HepG2 (cell line): ENCODE data around the gene AFTPH. TPM values are rescaled to one million over a fixed set of nuclear protein-coding genes. Genes with fewer than 3 reads are reported as not detected.

Experiments used
- DMAP1 ChIP-seq: IDR thresholded peaks from 2 replicates; pipeline ENCODE4 v1.6.1; 2016
- EZH2 ChIP-seq: conservative IDR thresholded peaks from 2 replicates; pipeline ENCODE4 v1.6.1; 2012; ENCODE audit warnings: mild to moderate bottlenecking, low read depth, low read length, moderate library complexity
- HOXA7 ChIP-seq: sonication (generic); formaldehyde crosslinking; IDR thresholded peaks from 2 replicates; pipeline ENCODE4 v1.8.1; 2022; ENCODE audit warnings: mild to moderate bottlenecking, missing genetic modification reagents, moderate library complexity
- MEF2D ChIP-seq: sonication (generic); formaldehyde crosslinking; IDR thresholded peaks from 2 replicates; pipeline ENCODE4 v1.5.1; 2020; ENCODE audit warnings: mild to moderate bottlenecking, missing genetic modification reagents
- NCOA5 ChIP-seq: sonication (generic); formaldehyde crosslinking; IDR thresholded peaks from 2 replicates; pipeline ENCODE4 v1.4.0; 2020; ENCODE audit warnings: missing genetic modification reagents
- NCOR1 ChIP-seq: fragments of 200-600 bp; sonication (generic); IDR thresholded peaks from 2 replicates; pipeline ENCODE4 v1.7.0; 2017; ENCODE audit warnings: antibody characterized with exemption, low read length, borderline replicate concordance
- NR2F2 ChIP-seq: IDR thresholded peaks from 2 replicates; pipeline ENCODE4 v1.6.1; 2012; ENCODE audit warnings: low read depth, inconsistent platforms, borderline replicate concordance
- RXRA ChIP-seq: sonication (generic); formaldehyde crosslinking; IDR thresholded peaks from 2 replicates; pipeline ENCODE4 v1.5.1; 2020; ENCODE audit warnings: missing genetic modification reagents
- SP140L ChIP-seq: sonication (generic); formaldehyde crosslinking; IDR thresholded peaks from 2 replicates; pipeline ENCODE4 v1.4.0; 2020; ENCODE audit warnings: missing genetic modification reagents, borderline replicate concordance
- ZC3H13 ChIP-seq: sonication (generic); formaldehyde crosslinking; IDR thresholded peaks from 2 replicates; pipeline ENCODE4 v1.8.1; 2023; ENCODE audit warnings: mild to moderate bottlenecking, missing genetic modification reagents, moderate library complexity
- ZNF768 ChIP-seq: sonication (generic); formaldehyde crosslinking; IDR thresholded peaks from 2 replicates; pipeline ENCODE4 v1.4.0; 2020; ENCODE audit warnings: missing genetic modification reagents
- ZSCAN21 ChIP-seq: sonication (generic); formaldehyde crosslinking; IDR thresholded peaks from 2 replicates; pipeline ENCODE4 v1.8.0; 2022; ENCODE audit warnings: mild to moderate bottlenecking, missing genetic modification reagents, moderate library complexity, borderline replicate concordance
- polyA plus RNA-seq, 8 experiments: library from polyadenylated mRNA; depleted of rRNA in 3 of 8; stranded (reverse) in 7 of 8; unstranded in 1 of 8; fragments of >200 nt; fragmentation: Illumina TruSeq in 4 of 8; extraction: Trizol in 4 of 8; gene quantifications; 2 replicates each; pipeline versions ENCODE4 v1.2.1 to v1.2.3, GENCODE V29; 2011 to 2016; ENCODE audit warnings: low read depth in 4 of 8, missing spikeins in 1 of 8, mixed read lengths in 1 of 8; ENCODE audit not compliant: insufficient read depth in 1 of 8
- total RNA-seq, 5 experiments: library from RNA; depleted of rRNA; stranded (reverse); fragments of >200 nt; fragmentation: Illumina TruSeq; extraction: Trizol; gene quantifications; 2 replicates each; pipeline ENCODE4 v1.2.3, GENCODE V29; 2016; ENCODE audit warnings: low read depth in 1 of 5
- TF ChIP-seq, protein P1 (sequence below): sonication (generic); formaldehyde crosslinking; IDR thresholded peaks from 2 replicates; pipeline ENCODE4 v1.4.0; 2020; ENCODE audit warnings: missing genetic modification reagents
- TF ChIP-seq, protein P2 (sequence below), 2 experiments: fragments of 450-650 bp in 1 of 2; sonication (generic) in 1 of 2; formaldehyde crosslinking in 1 of 2; IDR thresholded peaks; 2 replicates each; pipeline versions ENCODE4 v1.6.1 to v1.8.0; 2016 to 2022; ENCODE audit warnings: antibody characterized with exemption in 1 of 2, mild to moderate bottlenecking in 1 of 2, missing genetic modification reagents in 1 of 2

The AFTPH gene
- total and polyA plus RNA-seq, 2 of the 13 experiments (the other 11 are each of a cell fraction or from before 2014, with no cell fraction given) = 27.5 to 36.8 TPM

DNA sequence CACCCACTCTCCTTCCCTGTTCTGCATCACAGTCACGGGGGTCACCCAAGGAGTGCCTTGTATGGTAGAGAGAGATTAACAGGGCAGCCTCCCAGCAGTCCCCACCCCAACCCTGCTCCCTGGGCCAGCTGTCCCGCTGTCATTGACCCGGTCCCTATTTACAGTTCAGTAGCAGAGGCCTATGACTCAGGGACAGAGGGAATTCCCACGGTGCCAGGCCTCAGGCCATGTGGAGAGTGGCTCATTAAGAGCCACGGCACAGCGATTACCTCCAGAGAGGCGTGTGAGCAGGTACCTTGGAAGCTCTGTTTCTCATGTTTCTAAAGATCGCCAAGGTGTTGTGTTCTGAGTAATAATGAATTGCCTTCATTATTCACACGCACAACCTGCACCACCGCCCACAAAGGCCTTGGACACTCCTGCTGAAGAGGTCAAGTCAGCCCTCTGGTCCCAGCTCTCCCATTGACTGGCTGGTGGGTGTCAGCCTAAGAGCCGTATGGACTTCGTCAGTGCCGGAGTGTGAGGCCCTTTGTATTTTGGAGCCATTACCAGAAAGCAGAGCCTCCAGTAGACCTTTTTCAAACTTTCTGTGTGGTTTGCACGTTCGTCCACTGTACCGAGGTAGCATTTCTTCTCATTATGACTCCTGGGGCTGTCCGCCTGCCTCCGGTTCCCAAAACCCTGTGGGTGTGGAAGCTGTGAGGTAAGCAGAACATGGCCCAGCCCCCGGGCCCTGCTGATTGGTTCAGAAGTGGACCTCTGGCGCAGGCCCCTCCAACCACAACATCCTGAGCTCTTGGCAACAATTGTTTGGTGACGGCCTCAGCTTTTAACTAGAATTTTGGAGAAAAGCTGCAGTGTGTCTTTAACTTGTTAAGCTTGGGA lies 82.6 kb downstream of the AFTPH start (continued):
- TF ChIP-seq HOXA7 (CRISPR knock-in tag) (no peak), ZC3H13 (CRISPR knock-in tag) (no peak), ZSCAN21 (CRISPR knock-in tag) (no peak), NCOR1 (no peak), NCOA5 (CRISPR knock-in tag) (no peak), RXRA (CRISPR knock-in tag) (peak; percentile 82), DMAP1 (peak; percentile 44; the same call in 1 of the 2 replicates), EZH2 (no peak), MEF2D (peak; percentile 61), ZNF768 (CRISPR knock-in tag) (no peak), SP140L (CRISPR knock-in tag) (no peak), NR2F2 (no peak)
- TF ChIP-seq, protein P1, sequence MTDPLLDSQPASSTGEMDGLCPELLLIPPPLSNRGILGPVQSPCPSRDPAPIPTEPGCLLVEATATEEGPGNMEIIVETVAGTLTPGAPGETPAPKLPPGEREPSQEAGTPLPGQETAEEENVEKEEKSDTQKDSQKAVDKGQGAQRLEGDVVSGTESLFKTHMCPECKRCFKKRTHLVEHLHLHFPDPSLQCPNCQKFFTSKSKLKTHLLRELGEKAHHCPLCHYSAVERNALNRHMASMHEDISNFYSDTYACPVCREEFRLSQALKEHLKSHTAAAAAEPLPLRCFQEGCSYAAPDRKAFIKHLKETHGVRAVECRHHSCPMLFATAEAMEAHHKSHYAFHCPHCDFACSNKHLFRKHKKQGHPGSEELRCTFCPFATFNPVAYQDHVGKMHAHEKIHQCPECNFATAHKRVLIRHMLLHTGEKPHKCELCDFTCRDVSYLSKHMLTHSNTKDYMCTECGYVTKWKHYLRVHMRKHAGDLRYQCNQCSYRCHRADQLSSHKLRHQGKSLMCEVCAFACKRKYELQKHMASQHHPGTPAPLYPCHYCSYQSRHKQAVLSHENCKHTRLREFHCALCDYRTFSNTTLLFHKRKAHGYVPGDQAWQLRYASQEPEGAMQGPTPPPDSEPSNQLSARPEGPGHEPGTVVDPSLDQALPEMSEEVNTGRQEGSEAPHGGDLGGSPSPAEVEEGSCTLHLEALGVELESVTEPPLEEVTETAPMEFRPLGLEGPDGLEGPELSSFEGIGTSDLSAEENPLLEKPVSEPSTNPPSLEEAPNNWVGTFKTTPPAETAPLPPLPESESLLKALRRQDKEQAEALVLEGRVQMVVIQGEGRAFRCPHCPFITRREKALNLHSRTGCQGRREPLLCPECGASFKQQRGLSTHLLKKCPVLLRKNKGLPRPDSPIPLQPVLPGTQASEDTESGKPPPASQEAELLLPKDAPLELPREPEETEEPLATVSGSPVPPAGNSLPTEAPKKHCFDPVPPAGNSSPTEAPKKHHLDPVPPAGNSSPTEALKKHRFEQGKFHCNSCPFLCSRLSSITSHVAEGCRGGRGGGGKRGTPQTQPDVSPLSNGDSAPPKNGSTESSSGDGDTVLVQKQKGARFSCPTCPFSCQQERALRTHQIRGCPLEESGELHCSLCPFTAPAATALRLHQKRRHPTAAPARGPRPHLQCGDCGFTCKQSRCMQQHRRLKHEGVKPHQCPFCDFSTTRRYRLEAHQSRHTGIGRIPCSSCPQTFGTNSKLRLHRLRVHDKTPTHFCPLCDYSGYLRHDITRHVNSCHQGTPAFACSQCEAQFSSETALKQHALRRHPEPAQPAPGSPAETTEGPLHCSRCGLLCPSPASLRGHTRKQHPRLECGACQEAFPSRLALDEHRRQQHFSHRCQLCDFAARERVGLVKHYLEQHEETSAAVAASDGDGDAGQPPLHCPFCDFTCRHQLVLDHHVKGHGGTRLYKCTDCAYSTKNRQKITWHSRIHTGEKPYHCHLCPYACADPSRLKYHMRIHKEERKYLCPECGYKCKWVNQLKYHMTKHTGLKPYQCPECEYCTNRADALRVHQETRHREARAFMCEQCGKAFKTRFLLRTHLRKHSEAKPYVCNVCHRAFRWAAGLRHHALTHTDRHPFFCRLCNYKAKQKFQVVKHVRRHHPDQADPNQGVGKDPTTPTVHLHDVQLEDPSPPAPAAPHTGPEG (CRISPR knock-in tag) = no peak
- TF ChIP-seq, protein P2, sequence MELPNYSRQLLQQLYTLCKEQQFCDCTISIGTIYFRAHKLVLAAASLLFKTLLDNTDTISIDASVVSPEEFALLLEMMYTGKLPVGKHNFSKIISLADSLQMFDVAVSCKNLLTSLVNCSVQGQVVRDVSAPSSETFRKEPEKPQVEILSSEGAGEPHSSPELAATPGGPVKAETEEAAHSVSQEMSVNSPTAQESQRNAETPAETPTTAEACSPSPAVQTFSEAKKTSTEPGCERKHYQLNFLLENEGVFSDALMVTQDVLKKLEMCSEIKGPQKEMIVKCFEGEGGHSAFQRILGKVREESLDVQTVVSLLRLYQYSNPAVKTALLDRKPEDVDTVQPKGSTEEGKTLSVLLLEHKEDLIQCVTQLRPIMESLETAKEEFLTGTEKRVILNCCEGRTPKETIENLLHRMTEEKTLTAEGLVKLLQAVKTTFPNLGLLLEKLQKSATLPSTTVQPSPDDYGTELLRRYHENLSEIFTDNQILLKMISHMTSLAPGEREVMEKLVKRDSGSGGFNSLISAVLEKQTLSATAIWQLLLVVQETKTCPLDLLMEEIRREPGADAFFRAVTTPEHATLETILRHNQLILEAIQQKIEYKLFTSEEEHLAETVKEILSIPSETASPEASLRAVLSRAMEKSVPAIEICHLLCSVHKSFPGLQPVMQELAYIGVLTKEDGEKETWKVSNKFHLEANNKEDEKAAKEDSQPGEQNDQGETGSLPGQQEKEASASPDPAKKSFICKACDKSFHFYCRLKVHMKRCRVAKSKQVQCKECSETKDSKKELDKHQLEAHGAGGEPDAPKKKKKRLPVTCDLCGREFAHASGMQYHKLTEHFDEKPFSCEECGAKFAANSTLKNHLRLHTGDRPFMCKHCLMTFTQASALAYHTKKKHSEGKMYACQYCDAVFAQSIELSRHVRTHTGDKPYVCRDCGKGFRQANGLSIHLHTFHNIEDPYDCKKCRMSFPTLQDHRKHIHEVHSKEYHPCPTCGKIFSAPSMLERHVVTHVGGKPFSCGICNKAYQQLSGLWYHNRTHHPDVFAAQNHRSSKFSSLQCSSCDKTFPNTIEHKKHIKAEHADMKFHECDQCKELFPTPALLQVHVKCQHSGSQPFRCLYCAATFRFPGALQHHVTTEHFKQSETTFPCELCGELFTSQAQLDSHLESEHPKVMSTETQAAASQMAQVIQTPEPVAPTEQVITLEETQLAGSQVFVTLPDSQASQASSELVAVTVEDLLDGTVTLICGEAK (IDR thresholded peaks at IDR 0.05) = no peak
- TF ChIP-seq, protein P2 (CRISPR knock-in tag; IDR thresholded peaks at IDR 0.05) = 0 out of 2 replicates have a peak, but pooled peaks have one; percentile 15
